Measurements from ENCODE around the gene PEX14.

The PEX14 gene

GRCh38 chr1:10676963-10677362 is 202.2 kb downstream of the PEX14 start:
- no peak for DNase-seq
- in situ Hi-C loops (cut with HindIII; ENCODE audit: low pct_ligation_motif_present, low pct_unique_long_range_greater_than_20kb, low sequenced_read_pairs), result no loop called here

- no peak for DNase-seq
- in situ Hi-C loops (cut with HindIII; ENCODE audit: low pct_ligation_motif_present, low pct_unique_long_range_greater_than_20kb, low sequenced_read_pairs), result no loop called here
Observed at GRCh38 chr1:10677491-10678391, 203.0 kb downstream of the PEX14 start.

GRCh38 chr1:10678402-10678801 is 203.7 kb downstream of the PEX14 start:
- in situ Hi-C loops (cut with HindIII; ENCODE audit: low pct_ligation_motif_present, low pct_unique_long_range_greater_than_20kb, low sequenced_read_pairs), result no loop called here
- no peak for DNase-seq

GRCh38 chr1:10678852-10679251 is 204.1 kb downstream of the PEX14 start:
- in situ Hi-C loops (cut with HindIII; ENCODE audit: low pct_ligation_motif_present, low pct_unique_long_range_greater_than_20kb, low sequenced_read_pairs), result no loop called here

GRCh38 chr1:10679496-10680220 is 204.9 kb downstream of the PEX14 start:
- peak; percentile 35 for DNase-seq
- in situ Hi-C loops (cut with HindIII; ENCODE audit: low pct_ligation_motif_present, low pct_unique_long_range_greater_than_20kb, low sequenced_read_pairs), result no loop called here

More at GRCh38 chr1:10678852-10679251, 204.1 kb downstream of the PEX14 start:
- DNase-seq, result no peak

Measured in ACHN (cell line).